Gastroesophageal sphincter (tissue), 3 donors: ENCODE results near the gene AP4S1.

Experiments
- CTCF ChIP-seq, 4 experiments: fragments of 200-600 bp in 2 of 4; fragments of 450-650 bp in 2 of 4; sonication (generic) in 1 of 4; IDR thresholded peaks; one replicate each; pipeline ENCODE4 v1.5.1; 2017 to 2019; ENCODE audit warnings: antibody characterized with exemption in 4 of 4, mild to moderate bottlenecking in 2 of 4, moderate library complexity in 2 of 4
- EP300 ChIP-seq: sonication (generic); formaldehyde crosslinking; IDR thresholded peaks from one replicate; pipeline ENCODE4 v1.6.1; 2017; ENCODE audit warnings: antibody characterized with exemption, mild to moderate bottlenecking
- POLR2A ChIP-seq, 2 donors: fragments of 450-650 bp; IDR thresholded peaks; one replicate each; pipeline ENCODE4 v1.6.1; 2017; ENCODE audit warnings: antibody characterized with exemption in 2 of 2, mild to moderate bottlenecking in 2 of 2, moderate library complexity in 1 of 2
- POLR2AphosphoS5 ChIP-seq: sonication (generic); formaldehyde crosslinking; IDR thresholded peaks from one replicate; pipeline ENCODE4 v1.6.1; 2017; ENCODE audit warnings: antibody characterized with exemption

DNA sequence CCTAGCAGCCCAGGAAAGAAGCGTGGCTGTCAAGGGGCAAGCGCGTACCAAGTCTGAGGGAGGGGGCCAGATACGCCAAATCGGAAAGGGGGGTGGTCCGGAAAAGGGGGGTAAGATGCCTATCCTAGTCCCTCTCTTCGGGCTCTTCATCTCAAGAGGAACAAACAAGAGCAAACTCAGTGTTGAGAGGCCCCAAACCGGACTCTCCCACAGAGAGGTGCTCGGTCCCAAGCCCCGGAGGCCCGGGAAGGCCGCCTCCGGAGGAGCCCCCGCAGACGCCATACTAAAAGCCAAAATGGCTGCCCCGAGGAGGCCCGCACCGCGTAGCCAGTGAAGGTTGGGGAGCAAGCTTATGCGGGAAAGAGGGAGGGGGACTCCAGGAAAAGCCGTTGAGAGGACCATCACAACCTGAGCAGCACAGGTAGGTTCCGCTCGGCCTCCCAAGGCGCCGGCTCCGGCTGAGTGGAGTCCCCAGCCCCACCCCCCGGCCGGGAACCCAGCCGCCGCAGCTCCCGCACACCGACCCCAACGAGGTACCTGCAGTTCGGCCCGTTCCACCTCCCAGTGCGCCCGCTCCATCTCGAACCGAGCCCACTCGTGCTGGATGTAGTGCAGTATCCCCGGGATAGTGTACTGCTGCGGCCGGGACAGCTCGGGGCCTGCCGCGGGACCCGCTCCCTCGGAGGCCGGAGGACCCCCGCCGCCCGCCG, at the start of gene AP4S1:
- TF ChIP-seq POLR2AphosphoS5 (no peak), CTCF (IDR thresholded peaks at IDR 0.05) (no peak), POLR2A (IDR thresholded peaks at IDR 0.05) (no peak), EP300 (no peak)
